H9 (cell line): ENCODE data around the gene RPL15. TPM values are rescaled to one million over a fixed set of nuclear protein-coding genes. Genes with fewer than 3 reads are reported as not detected.

Source experiments
- DNase-seq: peaks from one replicate; pipeline ENCODE4 v3.0.0-alpha.2; 2017
- H2AFZ ChIP-seq: one replicate; pipeline ENCODE4 v1.6.1; 2013; ENCODE audit warnings: mild to moderate bottlenecking, low read length, control low read depth, moderate library complexity
- H2AK5ac ChIP-seq: 2 replicates; pipeline ENCODE4 v1.6.1; 2013; ENCODE audit warnings: low read length, control low read depth, mixed read lengths; ENCODE audit not compliant: insufficient read length
- H2BK120ac ChIP-seq: one replicate; pipeline ENCODE4 v1.6.1; 2013; ENCODE audit warnings: low read depth, mild to moderate bottlenecking, low read length, control low read depth, inconsistent platforms; ENCODE audit not compliant: poor library complexity, severe bottlenecking
- H2BK12ac ChIP-seq: 2 replicates; pipeline ENCODE4 v1.6.1; 2013; ENCODE audit warnings: low read length, control low read depth, mixed read lengths, low read depth; ENCODE audit not compliant: insufficient read length
- H2BK15ac ChIP-seq: 2 replicates; pipeline ENCODE4 v1.6.1; 2013; ENCODE audit warnings: low read depth, low read length, control low read depth
- H2BK20ac ChIP-seq: one replicate; pipeline ENCODE4 v1.6.1; 2013; ENCODE audit warnings: low read depth, mild to moderate bottlenecking, low read length, control low read depth, inconsistent platforms; ENCODE audit not compliant: poor library complexity, severe bottlenecking
- H2BK5ac ChIP-seq: 2 replicates; pipeline ENCODE4 v1.6.1; 2013; ENCODE audit warnings: low read length, control low read depth, mixed read lengths; ENCODE audit not compliant: insufficient read length
- H3K14ac ChIP-seq: 2 replicates; pipeline ENCODE4 v1.6.1; 2013; ENCODE audit warnings: low read length, control low read depth; ENCODE audit not compliant: insufficient read depth
- H3K18ac ChIP-seq: 2 replicates; pipeline ENCODE4 v1.6.1; 2013; ENCODE audit warnings: low read depth, mild to moderate bottlenecking, mixed read lengths, low read length, control low read depth; ENCODE audit not compliant: insufficient read length
- H3K23ac ChIP-seq: 2 replicates; pipeline ENCODE4 v1.6.1; 2013; ENCODE audit warnings: low read length, control low read depth, mixed read lengths, low read depth; ENCODE audit not compliant: insufficient read length
- H3K23me2 ChIP-seq: 2 replicates; pipeline ENCODE4 v1.6.1; 2013; ENCODE audit warnings: low read depth, mild to moderate bottlenecking, mixed read lengths, low read length, control low read depth; ENCODE audit not compliant: insufficient read length, poor library complexity, severe bottlenecking
- H3K27ac ChIP-seq: 2 replicates; pipeline ENCODE4 v1.5.1; 2013; ENCODE audit warnings: low read length, control low read depth, mixed read lengths, low read depth; ENCODE audit not compliant: insufficient read length
- H3K27me3 ChIP-seq: 2 replicates; pipeline ENCODE4 v1.6.1; 2013; ENCODE audit warnings: low read length, control low read depth, inconsistent platforms; ENCODE audit not compliant: insufficient read depth
- H3K4ac ChIP-seq: 2 replicates; pipeline ENCODE4 v1.6.1; 2013; ENCODE audit warnings: low read depth, mild to moderate bottlenecking, control low read depth, inconsistent platforms, low read length, moderate library complexity
- H3K4me1 ChIP-seq: 2 replicates; pipeline ENCODE4 v1.6.1; 2013; ENCODE audit warnings: low read length, control low read depth, inconsistent platforms; ENCODE audit not compliant: insufficient read depth
- H3K4me2 ChIP-seq: 2 replicates; pipeline ENCODE4 v1.6.1; 2013; ENCODE audit warnings: low read length, control low read depth, mixed read lengths; ENCODE audit not compliant: insufficient read length, insufficient read depth
- H3K56ac ChIP-seq: 2 replicates; pipeline ENCODE4 v1.6.1; 2013; ENCODE audit warnings: low read depth, mild to moderate bottlenecking, mixed read lengths, low read length, control low read depth; ENCODE audit not compliant: insufficient read length
- H3K79me1 ChIP-seq: 2 replicates; pipeline ENCODE4 v1.6.1; 2013; ENCODE audit warnings: low read depth, mild to moderate bottlenecking, moderate library complexity, low read length, control low read depth, inconsistent platforms; ENCODE audit not compliant: insufficient read depth, poor library complexity, severe bottlenecking
- H3K79me2 ChIP-seq: 2 replicates; pipeline ENCODE4 v1.6.1; 2013; ENCODE audit warnings: low read length, control low read depth, inconsistent platforms; ENCODE audit not compliant: insufficient read depth
- H3K9ac ChIP-seq: 2 replicates; pipeline ENCODE4 v1.6.1; 2013; ENCODE audit warnings: low read length, control low read depth, mixed read lengths; ENCODE audit not compliant: insufficient read length; ENCODE audit errors: extremely low read depth
- H3K9me3 ChIP-seq: one replicate; pipeline ENCODE4 v1.6.1; 2013; ENCODE audit warnings: low read depth, low read length, inconsistent platforms; ENCODE audit not compliant: control insufficient read depth
- H3T11ph ChIP-seq: one replicate; pipeline ENCODE4 v1.6.1; 2013; ENCODE audit warnings: mild to moderate bottlenecking, low read length, control low read depth, inconsistent platforms
- H4K20me1 ChIP-seq: one replicate; pipeline ENCODE4 v1.6.1; 2013; ENCODE audit not compliant: control insufficient read depth, insufficient read length, insufficient read depth
- H4K5ac ChIP-seq: 2 replicates; pipeline ENCODE4 v1.6.1; 2013; ENCODE audit warnings: low read depth, mild to moderate bottlenecking, mixed read lengths, low read length, control low read depth; ENCODE audit not compliant: insufficient read length
- H4K8ac ChIP-seq: replicated peaks from 2 replicates; pipeline ENCODE4 v1.6.1; 2013; ENCODE audit warnings: low read length, control low read depth, mixed read lengths, low read depth; ENCODE audit not compliant: insufficient read length
- H4K91ac ChIP-seq: 2 replicates; pipeline ENCODE4 v1.6.1; 2013; ENCODE audit warnings: low read depth, mild to moderate bottlenecking, moderate library complexity, mixed read lengths, low read length, control low read depth; ENCODE audit not compliant: insufficient read length
- H3K27ac Mint-ChIP-seq, 3 experiments: 2 replicates in 2 of 3; 3 replicates in 1 of 3; pipeline ENCODE4 v1.8.0; 2020 to 2021; ENCODE audit warnings: mixed read lengths in 3 of 3, mild to moderate bottlenecking in 1 of 3, moderate library complexity in 1 of 3
- H3K27me3 Mint-ChIP-seq: 2 replicates; pipeline ENCODE4 v1.8.0; 2021; ENCODE audit warnings: low read depth, mild to moderate bottlenecking, moderate library complexity, mixed read lengths
- H3K36me3 Mint-ChIP-seq, 3 experiments: 2 replicates in 2 of 3; 3 replicates in 1 of 3; pipeline ENCODE4 v1.8.0; 2020 to 2021; ENCODE audit warnings: low read depth in 3 of 3, mixed read lengths in 3 of 3; ENCODE audit not compliant: insufficient read depth in 1 of 3
- H3K4me1 Mint-ChIP-seq, 2 experiments: 2 replicates each; pipeline ENCODE4 v1.8.0; 2020; ENCODE audit warnings: mixed read lengths in 2 of 2
- H3K4me3 Mint-ChIP-seq, 2 experiments: 2 replicates in 1 of 2; 3 replicates in 1 of 2; pipeline ENCODE4 v1.8.0; 2020 to 2021; ENCODE audit warnings: mild to moderate bottlenecking in 2 of 2, mixed read lengths in 2 of 2, moderate library complexity in 1 of 2
- H3K9me3 Mint-ChIP-seq, 2 experiments: 2 replicates in 1 of 2; 3 replicates in 1 of 2; pipeline ENCODE4 v1.8.0; 2020; ENCODE audit warnings: mild to moderate bottlenecking in 2 of 2, mixed read lengths in 2 of 2, moderate library complexity in 1 of 2
- CTCF ChIP-seq: fragments of 200-600 bp; sonication (generic); conservative IDR thresholded peaks from 3 replicates; pipeline ENCODE4 v1.8.0; 2021; ENCODE audit warnings: antibody characterized with exemption, mild to moderate bottlenecking
- WGBS: extraction: QIAGEN DNeasy Blood & Tissue Kit; methylation state at CpG from one replicate; pipeline ENCODE4 v1.1.7; 2013; ENCODE audit warnings: missing lambda C conversion rate, low lambda C conversion rate, mixed read lengths; ENCODE audit not compliant: insufficient read length; ENCODE audit errors: extremely low coverage; 5-methylcytosine and 5-hydroxymethylcytosine counted together
- total RNA-seq: library from RNA; stranded (reverse); gene quantifications from 2 replicates; pipeline ENCODE4 v1.2.1, GENCODE V29; 2021

The RPL15 gene
- total RNA-seq, 1 experiment from 2014 or later, result 2,794 TPM

GRCh38 chr3:23915537-23916108, 1.3 kb upstream of the RPL15 start:
- Histone ChIP-seq H3K4me2 (peak overlapping the region; percentile 93), H3K4me1 (no peaks in the 10 kb centered on the region; the same call in 1 of the 2 replicates), H3K9me3 (no peaks in the 10 kb centered on the region), H4K5ac (no peak overlapping the region), H2BK15ac (no peak overlapping the region), H3T11ph (no peak overlapping the region), H3K14ac (no peak overlapping the region), H3K9ac (peak overlapping the region; percentile 83), H3K23ac (no peak overlapping the region), H4K8ac (no peak overlapping the region), H2AK5ac (no peak overlapping the region), H2BK5ac (no peak overlapping the region), H3K79me1 (peaks cover 3% of the 10 kb centered on the region), H2BK120ac (no peak overlapping the region), H3K18ac (no peak overlapping the region), H3K79me2 (peaks cover 15% of the 10 kb centered on the region; the same call in 1 of the 2 replicates), H3K56ac (no peak overlapping the region), H2BK12ac (no peak overlapping the region), H2AFZ (no peak overlapping the region), H4K91ac (no peak overlapping the region), H2BK20ac (no peak overlapping the region), H4K20me1 (no peaks in the 10 kb centered on the region), H3K27me3 (no peaks in the 10 kb centered on the region), H3K4ac (no peak overlapping the region), H3K23me2 (peaks cover 10% of the 10 kb centered on the region), H3K27ac (no peak overlapping the region)
- Mint-ChIP-seq H3K4me3 (peak overlapping the region; percentile 99), H3K4me1 (peaks cover 33 to 37% of the 10 kb centered on the region in 2 experiments), H3K36me3 (peaks cover 34 to 39% (median 38%) of the 10 kb centered on the region in 3 experiments), H3K27me3 (no peaks in the 10 kb centered on the region; the same call in 1 of the 2 replicates), H3K27ac (no peak overlapping the region), H3K9me3 (no peaks in the 10 kb centered on the region)
- no peak for DNase-seq
- WGBS, result 100% methylated on average over 1 of the region's 7 CpGs
- no peak for TF ChIP-seq CTCF
